ENCODE measurements around the gene NKX1-2. TPM values are rescaled to one million over a fixed set of nuclear protein-coding genes. Genes with fewer than 3 reads are reported as not detected.

NKX1-2 gene
- total and polyA plus RNA-seq, 2 of the 8 experiments (the other 6 are each of a cell fraction or from before 2014, with no cell fraction given): 12.7 to 34.9 TPM

GRCh38 chr10:124494046-124494807 lies 44.4 kb upstream of the NKX1-2 start (continued):
- no peak for TF ChIP-seq HDAC2 (IDR thresholded peaks at IDR 0.05; ENCODE audit: borderline replicate concordance in 1 of 2, low read depth in 2 of 2, low read length in 2 of 2)
- no peak for TF ChIP-seq CHD7 (IDR thresholded peaks at IDR 0.05; ENCODE audit: insufficient replicate concordance, low read length)
- TF ChIP-seq CEBPB (IDR thresholded peaks at IDR 0.05; ENCODE audit: low read depth, low read length): no peak
- no peak for TF ChIP-seq TBP (IDR thresholded peaks at IDR 0.05; ENCODE audit: low read depth, low read length)
- TF ChIP-seq PHF8 (conservative IDR thresholded peaks at IDR 0.05; ENCODE audit: low read depth, low read length): no peak
- no peak for TF ChIP-seq FOSL1 (IDR thresholded peaks at IDR 0.05; ENCODE audit: insufficient read depth, low read depth, low read length)
- TF ChIP-seq E2F6 (IDR thresholded peaks at IDR 0.05): no peak
- TF ChIP-seq SUZ12 (IDR thresholded peaks at IDR 0.05; ENCODE audit: low read length): no peak
- TF ChIP-seq CHD2 (IDR thresholded peaks at IDR 0.05; ENCODE audit: low read length): no peak
- TF ChIP-seq ASH2L (IDR thresholded peaks at IDR 0.05; ENCODE audit: low read length): no peak

Measured in H1 (cell line).